GM19468 (cell line): ENCODE measurements around the gene RNF113A.
"Not testable (repeated sequence)": the region's sequence is repeated elsewhere in the genome, so short reads cannot be mapped to it uniquely, and the experiment has no call there.

Source experiments
- ATAC-seq: cut with Tn5 transposase; IDR thresholded peaks from one replicate; pipeline ENCODE4 v1.9.1; 2021; ENCODE audit warnings: mild to moderate bottlenecking, moderate library complexity, moderate number of reproducible peaks; ENCODE audit not compliant: unreplicated experiment; ENCODE audit errors: extremely low read depth

RNF113A gene

DNA sequence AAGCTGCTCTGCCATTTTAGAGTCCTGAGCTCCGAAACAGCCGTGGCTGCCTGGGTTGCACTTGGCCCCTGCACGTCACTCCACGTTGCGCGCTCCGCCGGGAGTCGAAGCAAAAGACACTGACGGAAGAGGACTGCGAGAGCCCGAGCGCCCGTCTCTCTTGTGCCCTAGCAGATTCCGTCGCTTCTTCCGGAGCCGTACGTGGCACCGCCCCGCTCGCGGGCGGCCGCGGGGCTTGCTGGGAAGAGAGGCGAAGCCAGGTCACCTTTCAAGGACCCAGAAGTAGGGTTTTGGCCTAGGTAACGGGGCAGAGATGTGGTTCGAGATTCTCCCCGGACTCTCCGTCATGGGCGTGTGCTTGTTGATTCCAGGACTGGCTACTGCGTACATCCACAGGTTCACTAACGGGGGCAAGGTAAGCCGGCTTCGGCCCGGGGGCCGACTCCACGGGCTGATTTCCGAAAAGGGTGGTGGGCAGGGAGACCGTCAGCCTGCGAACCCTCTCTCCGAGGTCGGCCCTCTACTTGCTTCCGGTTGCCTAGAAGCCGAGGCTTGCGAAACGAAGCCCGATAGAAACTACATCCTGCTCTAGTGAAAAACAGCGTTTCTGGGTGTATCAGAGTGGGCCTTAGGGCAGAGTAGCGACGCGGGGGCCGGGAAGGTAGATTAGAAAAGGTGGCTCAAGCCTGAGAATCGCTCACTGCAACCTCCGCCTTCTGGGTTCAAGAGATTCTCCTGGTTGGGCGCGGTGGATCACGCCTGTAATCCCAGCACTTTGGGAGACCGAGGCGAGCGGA is at the start of gene RNF113A, which contains the start of gene NDUFA1:
TSS of gene RNF113A (minus strand) at position 135 of the 797 bp plus-strand sequence. CDS start at position 15, 120 bp downstream.
TSS of gene NDUFA1 (plus strand) at position 234 of the 797 bp plus-strand sequence. CDS start at position 314, 80 bp downstream.
- ATAC-seq: peak; percentile 96

DNA sequence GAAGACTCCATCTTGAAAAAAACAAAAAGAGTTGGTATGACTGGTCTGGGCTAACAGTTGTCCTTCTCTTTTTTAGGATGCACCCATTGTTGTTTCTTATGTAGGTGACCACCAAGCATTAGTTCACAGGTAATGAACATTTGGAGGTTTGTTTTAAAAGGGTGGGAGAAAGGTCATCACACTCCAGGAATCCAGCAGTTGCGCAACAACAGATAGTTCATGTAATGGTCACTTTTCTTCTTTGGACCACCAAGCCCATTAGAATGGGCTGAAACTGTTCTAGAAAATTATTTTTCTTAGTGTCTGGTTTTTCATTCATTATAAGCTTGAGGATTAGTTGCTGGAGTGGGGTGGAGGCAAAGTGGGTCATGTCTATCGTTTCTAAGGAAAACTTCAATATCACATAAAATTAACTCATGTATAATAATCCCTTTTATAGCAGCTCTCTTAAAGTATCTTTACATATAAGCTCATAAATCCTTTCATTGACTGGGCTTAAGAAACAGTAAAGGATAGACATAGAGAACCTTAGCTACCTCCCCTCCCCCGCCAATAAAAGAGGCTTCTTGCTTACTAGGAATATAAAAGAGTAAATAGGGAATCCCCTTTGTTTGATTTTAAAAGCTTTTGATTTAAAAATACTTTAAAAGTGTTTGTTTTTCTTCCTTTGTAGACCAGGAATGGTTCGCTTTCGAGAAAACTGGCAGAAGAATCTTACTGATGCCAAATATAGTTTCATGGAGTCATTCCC is 48.5 kb upstream of the RNF113A start:
- ATAC-seq: no peak

DNA sequence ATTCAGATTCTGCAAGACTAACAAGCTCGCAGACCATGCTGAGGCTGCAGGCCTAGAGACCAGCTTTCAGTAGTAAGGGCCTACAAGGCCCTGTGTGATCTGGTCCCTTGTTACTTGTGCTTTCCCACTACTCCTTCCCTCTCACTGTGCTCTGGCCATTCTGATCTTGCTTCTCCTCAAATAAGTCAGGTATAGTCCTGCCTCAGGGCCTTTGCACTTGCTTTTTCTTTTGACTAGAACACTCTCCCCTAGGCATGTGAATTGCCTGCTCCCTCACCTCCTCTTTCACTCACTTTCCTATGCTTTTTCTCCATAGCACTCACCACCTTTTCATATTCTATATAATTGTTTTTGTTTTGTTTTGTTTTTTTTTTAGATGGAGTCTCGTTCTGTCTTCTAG is 46.3 kb upstream of the RNF113A start:
- ATAC-seq: no peak

DNA sequence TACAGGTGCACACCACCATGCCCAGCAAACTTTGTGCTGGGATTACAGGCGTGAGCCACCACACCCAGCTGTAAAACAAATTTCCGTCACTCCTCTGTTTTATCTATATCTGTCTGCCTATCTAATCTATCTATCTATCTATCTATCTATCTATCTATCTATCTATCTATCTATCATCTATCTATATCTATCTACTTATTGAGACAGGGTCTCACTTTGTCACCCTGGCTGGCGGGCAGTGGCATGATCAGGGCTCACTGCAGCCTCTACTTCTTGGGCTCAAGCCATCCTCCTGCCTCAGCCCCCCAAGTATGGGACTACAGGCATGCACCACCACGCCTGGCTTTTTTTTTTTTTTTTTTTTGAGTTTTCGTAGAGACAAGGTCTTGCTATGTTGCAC is 44.8 kb upstream of the RNF113A start:
- no peak for ATAC-seq

- no peak for ATAC-seq
Observed at GRCh38 chrX:119900976-119901375, 29.4 kb upstream of the RNF113A start.

- no peak for ATAC-seq
Observed at GRCh38 chrX:119899125-119899524, 27.6 kb upstream of the RNF113A start.

DNA sequence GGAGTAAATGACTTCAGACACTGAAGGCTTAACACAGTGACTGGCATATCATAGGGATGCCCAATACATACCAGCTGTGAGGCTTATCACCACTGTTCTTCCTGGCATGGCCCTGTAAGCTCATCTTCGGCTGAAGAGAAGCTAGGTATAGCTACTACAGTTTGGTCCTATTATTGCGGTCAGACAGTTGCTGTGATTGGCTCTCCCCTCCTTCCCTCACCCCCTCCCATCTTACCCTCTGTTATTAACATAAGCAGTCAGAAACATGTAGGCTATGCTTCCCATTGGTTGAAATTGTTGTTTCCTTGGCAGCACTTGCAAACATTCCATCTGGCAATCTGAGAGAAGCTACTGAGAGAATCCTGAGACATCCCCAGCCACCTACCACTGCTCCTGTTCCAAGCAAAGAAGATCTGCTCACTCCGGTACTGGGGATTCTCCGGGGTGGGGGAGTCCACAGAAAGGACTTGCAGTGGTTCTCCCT is 24.4 kb upstream of the RNF113A start, which contains the start of gene AKAP14:
TSS of gene AKAP14 (plus strand) at position 51 of the 484 bp plus-strand sequence. CDS start 7,331 bp downstream, outside the sequence.
- no peak for ATAC-seq

DNA sequence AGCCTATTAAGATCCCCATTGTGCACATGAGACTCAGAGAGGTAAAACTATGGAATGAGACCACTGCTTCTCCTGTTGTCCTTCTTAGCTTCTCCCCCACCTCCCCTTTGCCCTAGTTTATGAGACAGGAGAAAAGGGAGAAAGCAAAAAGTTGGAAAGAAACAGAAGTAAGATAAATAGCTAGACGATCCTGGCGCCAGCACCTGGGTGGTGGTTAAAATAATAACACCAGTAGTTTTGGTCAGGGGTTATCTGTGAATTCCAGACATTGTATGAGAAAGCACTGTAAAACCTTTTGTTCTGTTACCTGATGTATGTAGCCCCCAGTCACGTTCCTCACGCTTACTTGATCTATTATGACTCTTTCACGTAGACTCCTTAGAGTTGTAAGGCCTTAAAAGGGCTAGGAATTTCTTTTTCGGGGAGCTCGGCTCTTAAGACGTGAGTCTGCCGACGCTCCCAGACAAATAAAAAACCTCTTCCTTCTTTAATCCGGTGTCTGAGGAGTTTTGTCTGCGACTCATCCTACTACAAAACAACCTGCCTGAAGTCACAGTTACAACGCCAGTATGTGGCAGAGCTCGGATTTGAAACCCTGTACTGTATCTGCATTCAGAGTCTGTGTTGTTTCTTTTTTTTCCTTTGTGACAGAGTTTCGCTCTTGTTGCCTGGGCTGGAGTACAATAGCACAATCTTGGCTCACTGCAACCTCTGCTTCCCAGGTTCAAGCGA is 20.6 kb upstream of the RNF113A start:
- not testable (repeated sequence) for ATAC-seq

GRCh38 chrX:119890626-119891025 is 19.1 kb upstream of the RNF113A start:
- not testable (repeated sequence) for ATAC-seq

GRCh38 chrX:119887721-119888425 is 16.3 kb upstream of the RNF113A start:
- no peak for ATAC-seq

- no peak for ATAC-seq
Observed at GRCh38 chrX:119885554-119886428, 14.3 kb upstream of the RNF113A start.

- peak; percentile 47 for ATAC-seq
Observed at GRCh38 chrX:119880552-119881437, 9.3 kb upstream of the RNF113A start.

DNA sequence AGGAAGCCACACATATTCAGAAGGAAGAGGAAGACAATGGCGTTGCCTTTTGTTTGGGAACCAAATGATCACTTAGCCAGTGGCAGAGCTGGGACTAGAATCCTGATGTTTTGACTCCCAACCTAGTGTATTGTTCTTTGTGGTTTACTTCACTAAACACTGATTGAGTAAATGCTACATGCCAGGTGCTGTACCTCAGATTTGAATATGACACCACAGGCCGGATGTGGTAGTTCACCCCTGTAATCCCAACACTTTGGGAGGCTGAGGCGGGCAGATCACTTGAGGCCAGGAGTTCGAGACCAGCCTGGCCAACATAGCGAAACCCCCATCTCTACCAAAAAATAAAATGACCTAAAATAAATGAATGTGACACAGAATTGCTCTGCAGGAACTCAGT is 8.5 kb upstream of the RNF113A start:
- no peak for ATAC-seq

DNA sequence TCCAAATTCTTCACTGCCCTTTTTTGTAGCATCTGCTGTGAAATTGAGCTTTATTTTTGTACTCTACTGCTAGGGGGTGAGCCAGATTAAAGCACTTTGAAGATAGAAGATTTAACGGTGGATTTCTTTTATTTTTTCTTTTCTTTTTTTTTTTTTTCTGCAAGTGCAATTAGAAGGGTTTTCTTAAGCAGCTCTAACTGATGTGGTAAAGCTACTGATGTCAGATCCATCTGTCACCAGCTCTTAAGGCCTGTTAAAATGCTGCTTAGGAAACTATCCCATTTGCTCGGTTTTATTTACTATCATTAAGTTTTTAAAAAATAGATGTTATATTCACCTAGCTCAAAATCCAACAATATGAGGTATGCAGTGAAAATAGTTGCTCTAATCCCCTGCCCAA is 7.2 kb upstream of the RNF113A start:
- ATAC-seq: no peak

- ATAC-seq: peak; percentile 16
Observed at GRCh38 chrX:119871245-119871598, 311 bp downstream of the RNF113A start.

DNA sequence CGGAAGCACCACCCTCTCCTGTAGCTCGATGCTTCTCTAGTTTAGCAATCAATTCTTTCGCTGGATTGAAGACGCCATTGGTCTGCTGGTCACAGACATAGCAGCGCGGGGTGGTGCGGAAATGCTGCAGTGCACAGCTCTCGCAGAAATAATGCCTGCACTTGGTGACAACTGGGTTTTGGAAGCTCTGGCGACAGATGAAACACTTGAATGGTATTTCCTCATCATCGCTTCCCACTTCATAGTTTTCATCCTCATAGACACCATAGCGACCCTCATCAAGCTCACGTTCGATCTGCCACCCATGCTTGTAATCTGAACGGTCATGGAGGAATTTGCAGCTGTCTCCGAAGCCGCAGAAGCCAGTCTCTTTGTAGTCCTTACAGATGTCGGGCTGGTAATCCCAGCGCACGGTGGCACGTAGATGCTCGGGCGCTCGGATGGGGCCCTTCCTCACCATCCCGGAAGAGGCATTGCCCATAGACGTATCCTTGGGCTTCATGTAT is 854 bp downstream of the RNF113A start:
- ATAC-seq: no peak

DNA sequence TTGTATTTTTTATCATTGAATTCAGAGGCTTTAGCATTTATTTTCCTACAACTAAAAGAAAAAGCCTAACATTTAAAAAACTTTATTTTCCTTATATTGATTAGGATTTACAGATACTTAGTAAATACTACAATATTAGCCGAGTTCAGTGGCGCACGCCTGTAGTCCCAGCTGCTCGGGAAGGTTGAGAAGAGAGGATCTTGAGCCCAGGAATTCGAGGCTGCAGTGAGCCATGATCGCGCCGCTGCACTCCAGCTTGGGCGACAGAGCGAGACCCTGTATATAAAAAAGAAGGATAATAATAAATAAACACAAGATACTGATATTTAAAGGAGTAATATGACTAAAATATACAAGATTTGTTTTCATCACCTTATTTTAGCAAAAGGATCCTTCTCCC is 18.1 kb downstream of the RNF113A start:
- ATAC-seq: no peak
